Gastroesophageal sphincter (tissue), 3 donors: Measurements from ENCODE around the gene TMEM150C.

Experiments used
- EP300 ChIP-seq: sonication (generic); formaldehyde crosslinking; IDR thresholded peaks from one replicate; pipeline ENCODE4 v1.6.1; 2017; ENCODE audit warnings: antibody characterized with exemption, mild to moderate bottlenecking
- POLR2A ChIP-seq, 2 donors: fragments of 450-650 bp; IDR thresholded peaks; one replicate each; pipeline ENCODE4 v1.6.1; 2017; ENCODE audit warnings: antibody characterized with exemption in 2 of 2, mild to moderate bottlenecking in 2 of 2, moderate library complexity in 1 of 2
- POLR2AphosphoS5 ChIP-seq: sonication (generic); formaldehyde crosslinking; IDR thresholded peaks from one replicate; pipeline ENCODE4 v1.6.1; 2017; ENCODE audit warnings: antibody characterized with exemption
- TF ChIP-seq, protein P1 (sequence below), 4 experiments: fragments of 200-600 bp in 2 of 4; fragments of 450-650 bp in 2 of 4; sonication (generic) in 1 of 4; IDR thresholded peaks; one replicate each; pipeline ENCODE4 v1.5.1; 2017 to 2019; ENCODE audit warnings: antibody characterized with exemption in 4 of 4, mild to moderate bottlenecking in 2 of 4, moderate library complexity in 2 of 4

DNA sequence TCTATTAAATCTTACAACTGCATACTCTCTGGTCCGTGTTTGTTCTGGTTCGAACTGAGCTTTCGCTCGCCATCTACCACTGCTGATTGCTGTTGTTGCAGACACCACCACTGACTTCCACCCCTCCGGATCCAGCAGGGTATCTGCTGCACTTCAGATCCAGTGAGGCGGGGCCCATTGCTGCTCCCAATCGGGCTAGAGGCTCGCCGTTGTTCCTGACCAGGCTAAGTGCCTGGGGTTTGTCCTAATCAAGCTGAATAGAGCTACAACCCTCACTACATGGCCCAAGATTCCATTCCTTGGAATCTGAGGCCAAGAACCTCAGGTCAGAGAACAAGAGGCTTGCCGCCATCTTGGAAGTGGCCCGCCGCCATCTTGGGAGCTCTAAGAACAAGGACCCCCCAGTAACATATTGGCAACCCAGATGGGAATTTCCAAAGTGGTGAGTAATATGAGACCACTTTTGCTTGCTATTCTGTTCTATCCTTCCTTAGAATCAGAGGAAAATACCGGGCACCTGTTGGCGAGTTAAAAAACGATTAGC lies 88.1 kb downstream of the TMEM150C start:
- TF ChIP-seq, protein P1, sequence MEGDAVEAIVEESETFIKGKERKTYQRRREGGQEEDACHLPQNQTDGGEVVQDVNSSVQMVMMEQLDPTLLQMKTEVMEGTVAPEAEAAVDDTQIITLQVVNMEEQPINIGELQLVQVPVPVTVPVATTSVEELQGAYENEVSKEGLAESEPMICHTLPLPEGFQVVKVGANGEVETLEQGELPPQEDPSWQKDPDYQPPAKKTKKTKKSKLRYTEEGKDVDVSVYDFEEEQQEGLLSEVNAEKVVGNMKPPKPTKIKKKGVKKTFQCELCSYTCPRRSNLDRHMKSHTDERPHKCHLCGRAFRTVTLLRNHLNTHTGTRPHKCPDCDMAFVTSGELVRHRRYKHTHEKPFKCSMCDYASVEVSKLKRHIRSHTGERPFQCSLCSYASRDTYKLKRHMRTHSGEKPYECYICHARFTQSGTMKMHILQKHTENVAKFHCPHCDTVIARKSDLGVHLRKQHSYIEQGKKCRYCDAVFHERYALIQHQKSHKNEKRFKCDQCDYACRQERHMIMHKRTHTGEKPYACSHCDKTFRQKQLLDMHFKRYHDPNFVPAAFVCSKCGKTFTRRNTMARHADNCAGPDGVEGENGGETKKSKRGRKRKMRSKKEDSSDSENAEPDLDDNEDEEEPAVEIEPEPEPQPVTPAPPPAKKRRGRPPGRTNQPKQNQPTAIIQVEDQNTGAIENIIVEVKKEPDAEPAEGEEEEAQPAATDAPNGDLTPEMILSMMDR (IDR thresholded peaks at IDR 0.05), result no peak
- TF ChIP-seq POLR2AphosphoS5 (no peak), POLR2A (IDR thresholded peaks at IDR 0.05) (no peak), EP300 (no peak)
